GM23338 (cell line): ENCODE results near the gene USF2. TPM values are rescaled to one million over a fixed set of nuclear protein-coding genes. Genes with fewer than 3 reads are reported as not detected.

ENCODE experiments used
- ATAC-seq: fragments of 200-7000 bp; cut with Tn5 transposase; 3 replicates; pipeline ENCODE4 v1.9.1; 2020
- DNase-seq: peaks from one replicate; pipeline ENCODE4 v3.0.0-alpha.2; 2015; ENCODE audit warnings: low spot score
- H2AFZ ChIP-seq: fragments of 200-600 bp; sonication (generic); 2 replicates; pipeline ENCODE4 v1.8.0; 2016; ENCODE audit warnings: antibody characterized with exemption, mild to moderate bottlenecking, moderate library complexity
- H3F3A ChIP-seq: fragments of 200-600 bp; sonication (generic); replicated peaks from 2 replicates; pipeline ENCODE4 v1.8.0; 2017; ENCODE audit warnings: antibody characterized with exemption, mixed run types, low read depth
- H3K27ac ChIP-seq: fragments of 200-600 bp; sonication (generic); 2 replicates; pipeline ENCODE4 v1.6.1; 2016; ENCODE audit warnings: low read depth
- H3K27me3 ChIP-seq: fragments of 200-600 bp; sonication (generic); 2 replicates; pipeline ENCODE4 v1.8.0; 2016; ENCODE audit warnings: mild to moderate bottlenecking, mixed run types, moderate library complexity; ENCODE audit not compliant: insufficient read depth
- H3K36me3 ChIP-seq: fragments of 200-600 bp; sonication (generic); 2 replicates; pipeline ENCODE4 v1.8.0; 2016; ENCODE audit warnings: mild to moderate bottlenecking; ENCODE audit not compliant: insufficient read depth
- H3K4me1 ChIP-seq: fragments of 200-600 bp; sonication (generic); 2 replicates; pipeline ENCODE4 v1.8.0; 2016; ENCODE audit warnings: mild to moderate bottlenecking, moderate library complexity; ENCODE audit not compliant: insufficient read depth
- H3K4me2 ChIP-seq: fragments of 200-600 bp; sonication (generic); 2 replicates; pipeline ENCODE4 v1.7.1; 2017; ENCODE audit warnings: mixed run types
- H3K4me3 ChIP-seq: fragments of 200-600 bp; sonication (generic); 2 replicates; pipeline ENCODE4 v1.6.1; 2016; ENCODE audit warnings: mixed run types
- H3K79me2 ChIP-seq: fragments of 200-600 bp; sonication (generic); replicated peaks from 2 replicates; pipeline ENCODE4 v1.8.0; 2017; ENCODE audit warnings: mild to moderate bottlenecking; ENCODE audit not compliant: insufficient read depth
- H3K9me2 ChIP-seq: fragments of 200-600 bp; sonication (generic); 2 replicates; pipeline ENCODE4 v1.8.0; 2017; ENCODE audit not compliant: insufficient read depth
- H4K20me1 ChIP-seq: fragments of 200-600 bp; sonication (generic); replicated peaks from 2 replicates; pipeline ENCODE4 v1.8.0; 2017; ENCODE audit warnings: mild to moderate bottlenecking; ENCODE audit not compliant: insufficient read depth
- H3K27ac Mint-ChIP-seq: 2 replicates; pipeline ENCODE4 v1.8.0; 2020; ENCODE audit warnings: inconsistent platforms, mild to moderate bottlenecking, moderate library complexity, mixed read lengths
- H3K27me3 Mint-ChIP-seq: 3 replicates; pipeline ENCODE4 v1.8.0; 2022; ENCODE audit warnings: low read depth, mild to moderate bottlenecking, moderate library complexity, mixed read lengths, inconsistent platforms; ENCODE audit not compliant: insufficient read depth, poor library complexity
- H3K36me3 Mint-ChIP-seq: 3 replicates; pipeline ENCODE4 v1.8.0; 2021; ENCODE audit warnings: low read depth, mild to moderate bottlenecking, inconsistent platforms, moderate library complexity, mixed read lengths
- H3K4me1 Mint-ChIP-seq: 3 replicates; pipeline ENCODE4 v1.8.0; 2020; ENCODE audit warnings: mild to moderate bottlenecking, inconsistent platforms, mixed read lengths
- H3K4me3 Mint-ChIP-seq: 3 replicates; pipeline ENCODE4 v1.8.0; 2021; ENCODE audit warnings: moderate library complexity, mild to moderate bottlenecking, inconsistent platforms, mixed read lengths
- H3K9me3 Mint-ChIP-seq: 3 replicates; pipeline ENCODE4 v1.8.0; 2020; ENCODE audit warnings: moderate library complexity, mild to moderate bottlenecking, inconsistent platforms, mixed read lengths
- CREB1 ChIP-seq: fragments of 250-450 bp; sonication (Bioruptor Pico); IDR thresholded peaks from 2 replicates; pipeline ENCODE4 v1.5.0; 2020; ENCODE audit warnings: low read depth, mild to moderate bottlenecking, moderate library complexity
- JUNB ChIP-seq: IDR thresholded peaks from one replicate; pipeline ENCODE4 v1.6.1; 2016; ENCODE audit warnings: antibody characterized with exemption; ENCODE audit not compliant: unreplicated experiment
- POLR2AphosphoS5 ChIP-seq: IDR thresholded peaks from 2 replicates; pipeline ENCODE4 v1.6.1; 2016; ENCODE audit warnings: antibody characterized with exemption, low read depth
- polyA plus RNA-seq: library from polyadenylated mRNA; unstranded; fragments of >200 nt; fragmentation: Nextera tagmentation; extraction: Ambion mirVana; gene quantifications from 2 replicates; pipeline ENCODE4 v1.2.1, GENCODE V29; 2016
- total RNA-seq: library from RNA; depleted of rRNA; stranded (reverse); fragments of >200 nt; shearing (Covaris generic); gene quantifications from 2 replicates; pipeline ENCODE4 v1.2.3, GENCODE V29; 2014
- TF ChIP-seq, protein P1 (sequence below), 2 experiments: fragments of 200-600 bp in 1 of 2; sonication (generic) in 1 of 2; conservative IDR thresholded peaks; 2 replicates each; pipeline versions ENCODE4 v1.5.1 to v1.6.1; 2016 to 2017; ENCODE audit warnings: antibody characterized with exemption in 2 of 2, low read depth in 2 of 2, mild to moderate bottlenecking in 2 of 2, moderate library complexity in 1 of 2
- TF ChIP-seq, protein P2 (sequence below): fragments of 250-450 bp; sonication (Bioruptor Pico); IDR thresholded peaks from 2 replicates; pipeline ENCODE4 v1.5.0; 2020; ENCODE audit warnings: mild to moderate bottlenecking, moderate library complexity

Gene USF2
- total and polyA plus RNA-seq, 2 experiments from 2014 or later, result 28.9 to 60.5 TPM

GRCh38 chr19:35306473-35307246 is 37.9 kb downstream of the USF2 start:
- H3K4me1 Mint-ChIP-seq, result peaks cover 5% of the 10 kb centered on the region
- peak; percentile 83 for ATAC-seq
- Histone ChIP-seq H3K79me2 (no peaks in the 10 kb centered on the region), H3K27ac (no peak overlapping the region), H3K4me3 (no peak overlapping the region), H4K20me1 (no peaks in the 10 kb centered on the region), H2AFZ (peak overlapping the region; percentile 35; the same call in 1 of the 2 replicates), H3K27me3 (no peaks in the 10 kb centered on the region), H3F3A (no peaks in the 10 kb centered on the region), H3K4me1 (no peaks in the 10 kb centered on the region), H3K4me2 (no peak overlapping the region), H3K9me2 (no peaks in the 10 kb centered on the region), H3K36me3 (no peaks in the 10 kb centered on the region)
- H3K4me3 Mint-ChIP-seq, result no peak overlapping the region
- DNase-seq, result peak; percentile 75
- H3K27me3 Mint-ChIP-seq, result peaks cover 10% of the 10 kb centered on the region
- no peaks in the 10 kb centered on the region; the same call in 2 of the 3 replicates for H3K9me3 Mint-ChIP-seq
- H3K27ac Mint-ChIP-seq, result peak overlapping the region; percentile 83; the same call in 1 of the 2 replicates
- H3K36me3 Mint-ChIP-seq, result no peaks in the 10 kb centered on the region
- TF ChIP-seq CREB1, result no peak
- no peak for TF ChIP-seq POLR2AphosphoS5
- TF ChIP-seq, protein P1, sequence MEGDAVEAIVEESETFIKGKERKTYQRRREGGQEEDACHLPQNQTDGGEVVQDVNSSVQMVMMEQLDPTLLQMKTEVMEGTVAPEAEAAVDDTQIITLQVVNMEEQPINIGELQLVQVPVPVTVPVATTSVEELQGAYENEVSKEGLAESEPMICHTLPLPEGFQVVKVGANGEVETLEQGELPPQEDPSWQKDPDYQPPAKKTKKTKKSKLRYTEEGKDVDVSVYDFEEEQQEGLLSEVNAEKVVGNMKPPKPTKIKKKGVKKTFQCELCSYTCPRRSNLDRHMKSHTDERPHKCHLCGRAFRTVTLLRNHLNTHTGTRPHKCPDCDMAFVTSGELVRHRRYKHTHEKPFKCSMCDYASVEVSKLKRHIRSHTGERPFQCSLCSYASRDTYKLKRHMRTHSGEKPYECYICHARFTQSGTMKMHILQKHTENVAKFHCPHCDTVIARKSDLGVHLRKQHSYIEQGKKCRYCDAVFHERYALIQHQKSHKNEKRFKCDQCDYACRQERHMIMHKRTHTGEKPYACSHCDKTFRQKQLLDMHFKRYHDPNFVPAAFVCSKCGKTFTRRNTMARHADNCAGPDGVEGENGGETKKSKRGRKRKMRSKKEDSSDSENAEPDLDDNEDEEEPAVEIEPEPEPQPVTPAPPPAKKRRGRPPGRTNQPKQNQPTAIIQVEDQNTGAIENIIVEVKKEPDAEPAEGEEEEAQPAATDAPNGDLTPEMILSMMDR (conservative IDR thresholded peaks at IDR 0.05; ENCODE audit: low read depth in 2 of 2), result peak; percentile 69 to 75
- TF ChIP-seq, protein P2, sequence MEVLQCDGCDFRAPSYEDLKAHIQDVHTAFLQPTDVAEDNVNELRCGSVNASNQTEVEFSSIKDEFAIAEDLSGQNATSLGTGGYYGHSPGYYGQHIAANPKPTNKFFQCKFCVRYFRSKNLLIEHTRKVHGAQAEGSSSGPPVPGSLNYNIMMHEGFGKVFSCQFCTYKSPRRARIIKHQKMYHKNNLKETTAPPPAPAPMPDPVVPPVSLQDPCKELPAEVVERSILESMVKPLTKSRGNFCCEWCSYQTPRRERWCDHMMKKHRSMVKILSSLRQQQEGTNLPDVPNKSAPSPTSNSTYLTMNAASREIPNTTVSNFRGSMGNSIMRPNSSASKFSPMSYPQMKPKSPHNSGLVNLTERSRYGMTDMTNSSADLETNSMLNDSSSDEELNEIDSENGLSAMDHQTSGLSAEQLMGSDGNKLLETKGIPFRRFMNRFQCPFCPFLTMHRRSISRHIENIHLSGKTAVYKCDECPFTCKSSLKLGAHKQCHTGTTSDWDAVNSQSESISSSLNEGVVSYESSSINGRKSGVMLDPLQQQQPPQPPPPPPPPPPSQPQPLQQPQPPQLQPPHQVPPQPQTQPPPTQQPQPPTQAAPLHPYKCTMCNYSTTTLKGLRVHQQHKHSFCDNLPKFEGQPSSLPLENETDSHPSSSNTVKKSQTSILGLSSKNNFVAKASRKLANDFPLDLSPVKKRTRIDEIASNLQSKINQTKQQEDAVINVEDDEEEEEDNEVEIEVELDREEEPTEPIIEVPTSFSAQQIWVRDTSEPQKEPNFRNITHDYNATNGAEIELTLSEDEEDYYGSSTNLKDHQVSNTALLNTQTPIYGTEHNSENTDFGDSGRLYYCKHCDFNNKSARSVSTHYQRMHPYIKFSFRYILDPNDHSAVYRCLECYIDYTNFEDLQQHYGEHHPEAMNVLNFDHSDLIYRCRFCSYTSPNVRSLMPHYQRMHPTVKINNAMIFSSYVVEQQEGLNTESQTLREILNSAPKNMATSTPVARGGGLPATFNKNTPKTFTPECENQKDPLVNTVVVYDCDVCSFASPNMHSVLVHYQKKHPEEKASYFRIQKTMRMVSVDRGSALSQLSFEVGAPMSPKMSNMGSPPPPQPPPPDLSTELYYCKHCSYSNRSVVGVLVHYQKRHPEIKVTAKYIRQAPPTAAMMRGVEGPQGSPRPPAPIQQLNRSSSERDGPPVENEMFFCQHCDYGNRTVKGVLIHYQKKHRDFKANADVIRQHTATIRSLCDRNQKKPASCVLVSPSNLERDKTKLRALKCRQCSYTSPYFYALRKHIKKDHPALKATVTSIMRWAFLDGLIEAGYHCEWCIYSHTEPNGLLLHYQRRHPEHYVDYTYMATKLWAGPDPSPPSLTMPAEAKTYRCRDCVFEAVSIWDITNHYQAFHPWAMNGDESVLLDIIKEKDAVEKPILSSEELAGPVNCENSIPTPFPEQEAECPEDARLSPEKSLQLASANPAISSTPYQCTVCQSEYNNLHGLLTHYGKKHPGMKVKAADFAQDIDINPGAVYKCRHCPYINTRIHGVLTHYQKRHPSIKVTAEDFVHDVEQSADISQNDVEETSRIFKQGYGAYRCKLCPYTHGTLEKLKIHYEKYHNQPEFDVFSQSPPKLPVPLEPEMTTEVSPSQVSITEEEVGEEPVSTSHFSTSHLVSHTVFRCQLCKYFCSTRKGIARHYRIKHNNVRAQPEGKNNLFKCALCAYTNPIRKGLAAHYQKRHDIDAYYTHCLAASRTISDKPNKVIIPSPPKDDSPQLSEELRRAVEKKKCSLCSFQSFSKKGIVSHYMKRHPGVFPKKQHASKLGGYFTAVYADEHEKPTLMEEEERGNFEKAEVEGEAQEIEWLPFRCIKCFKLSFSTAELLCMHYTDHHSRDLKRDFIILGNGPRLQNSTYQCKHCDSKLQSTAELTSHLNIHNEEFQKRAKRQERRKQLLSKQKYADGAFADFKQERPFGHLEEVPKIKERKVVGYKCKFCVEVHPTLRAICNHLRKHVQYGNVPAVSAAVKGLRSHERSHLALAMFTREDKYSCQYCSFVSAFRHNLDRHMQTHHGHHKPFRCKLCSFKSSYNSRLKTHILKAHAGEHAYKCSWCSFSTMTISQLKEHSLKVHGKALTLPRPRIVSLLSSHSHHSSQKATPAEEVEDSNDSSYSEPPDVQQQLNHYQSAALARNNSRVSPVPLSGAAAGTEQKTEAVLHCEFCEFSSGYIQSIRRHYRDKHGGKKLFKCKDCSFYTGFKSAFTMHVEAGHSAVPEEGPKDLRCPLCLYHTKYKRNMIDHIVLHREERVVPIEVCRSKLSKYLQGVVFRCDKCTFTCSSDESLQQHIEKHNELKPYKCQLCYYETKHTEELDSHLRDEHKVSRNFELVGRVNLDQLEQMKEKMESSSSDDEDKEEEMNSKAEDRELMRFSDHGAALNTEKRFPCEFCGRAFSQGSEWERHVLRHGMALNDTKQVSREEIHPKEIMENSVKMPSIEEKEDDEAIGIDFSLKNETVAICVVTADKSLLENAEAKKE (CRISPR knock-in tag), result no peak
- no peak for TF ChIP-seq JUNB
